ENCODE data around the gene ASIP. TPM values are rescaled to one million over a fixed set of nuclear protein-coding genes. Genes with fewer than 3 reads are reported as not detected.

The ASIP gene
- total and polyA plus RNA-seq, 2 of the 13 experiments (the other 11 are each of a cell fraction or from before 2014, with no cell fraction given): not detected

- Histone ChIP-seq H4K20me1 (ENCODE audit: insufficient read depth, low read length) (no peaks in the 10 kb centered on the region), H3K9ac (ENCODE audit: insufficient read depth, low read depth, low read length) (no peak overlapping the region), H3K4me2 (ENCODE audit: low read depth, low read length) (no peak overlapping the region), H3K4me3 (replicated peaks in 1 of 3; ENCODE audit: insufficient read depth in 1 of 3, low read depth in 2 of 3, low read length in 3 of 3) (no peak overlapping the region), H3K27me3 (ENCODE audit: control insufficient read depth in 1 of 2, insufficient read depth in 2 of 2, low read length in 2 of 2) (peaks cover 7 to 43% of the 10 kb centered on the region in 2 experiments; a peak in 4 of 5 replicates), H3K9me3 (ENCODE audit: low read length) (no peaks in the 10 kb centered on the region), H2AFZ (ENCODE audit: low read length) (no peak overlapping the region), H3K27ac (ENCODE audit: extremely low read length, insufficient read depth, low read length) (no peak overlapping the region), H3K36me3 (replicated peaks in 1 of 2; ENCODE audit: control insufficient read depth in 1 of 2, insufficient read depth in 2 of 2, low read length in 2 of 2) (no peaks in the 10 kb centered on the region), H3K79me2 (ENCODE audit: insufficient read depth, low read length) (no peaks in the 10 kb centered on the region), H3K4me1 (ENCODE audit: insufficient read depth, low read length) (peaks cover 5% of the 10 kb centered on the region)
- 53% methylated on average over 3 of the region's 4 CpGs for WGBS (ENCODE audit: low lambda C conversion rate)
- TF ChIP-seq HDAC1 (CRISPR knock-in tag; IDR thresholded peaks at IDR 0.05) (no peak), CEBPG (CRISPR knock-in tag; IDR thresholded peaks at IDR 0.05) (no peak), SRF (IDR thresholded peaks at IDR 0.05; ENCODE audit: low read depth, low read length) (no peak), ZNF768 (CRISPR knock-in tag; IDR thresholded peaks at IDR 0.05) (peak; percentile 23; the same call in 1 of the 2 replicates), ARNTL (CRISPR knock-in tag; IDR thresholded peaks at IDR 0.05) (no peak), NFYC (CRISPR knock-in tag; IDR thresholded peaks at IDR 0.05) (no peak), ZNF597 (CRISPR knock-in tag; IDR thresholded peaks at IDR 0.05) (no peak), TCF12 (IDR thresholded peaks at IDR 0.05) (no peak), TCF12 (CRISPR knock-in tag; IDR thresholded peaks at IDR 0.05) (no peak), ZNF598 (CRISPR knock-in tag; IDR thresholded peaks at IDR 0.05; ENCODE audit: borderline replicate concordance) (0 out of 2 replicates have a peak, but pooled peaks have one; percentile 48), HES4 (CRISPR knock-in tag; IDR thresholded peaks at IDR 0.05; ENCODE audit: borderline replicate concordance) (0 out of 2 replicates have a peak, but pooled peaks have one; percentile 3), KAT7 (CRISPR knock-in tag; IDR thresholded peaks at IDR 0.05; ENCODE audit: borderline replicate concordance) (no peak)
- TF ChIP-seq, protein P1, sequence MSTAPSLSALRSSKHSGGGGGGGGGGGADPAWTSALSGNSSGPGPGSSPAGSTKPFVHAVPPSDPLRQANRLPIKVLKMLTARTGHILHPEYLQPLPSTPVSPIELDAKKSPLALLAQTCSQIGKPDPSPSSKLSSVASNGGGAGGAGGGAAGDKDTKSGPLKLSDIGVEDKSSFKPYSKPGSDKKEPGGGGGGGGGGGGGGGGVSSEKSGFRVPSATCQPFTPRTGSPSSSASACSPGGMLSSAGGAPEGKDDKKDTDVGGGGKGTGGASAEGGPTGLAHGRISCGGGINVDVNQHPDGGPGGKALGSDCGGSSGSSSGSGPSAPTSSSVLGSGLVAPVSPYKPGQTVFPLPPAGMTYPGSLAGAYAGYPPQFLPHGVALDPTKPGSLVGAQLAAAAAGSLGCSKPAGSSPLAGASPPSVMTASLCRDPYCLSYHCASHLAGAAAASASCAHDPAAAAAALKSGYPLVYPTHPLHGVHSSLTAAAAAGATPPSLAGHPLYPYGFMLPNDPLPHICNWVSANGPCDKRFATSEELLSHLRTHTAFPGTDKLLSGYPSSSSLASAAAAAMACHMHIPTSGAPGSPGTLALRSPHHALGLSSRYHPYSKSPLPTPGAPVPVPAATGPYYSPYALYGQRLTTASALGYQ (CRISPR knock-in tag; IDR thresholded peaks at IDR 0.05): no peak
- TF ChIP-seq, protein P2, sequence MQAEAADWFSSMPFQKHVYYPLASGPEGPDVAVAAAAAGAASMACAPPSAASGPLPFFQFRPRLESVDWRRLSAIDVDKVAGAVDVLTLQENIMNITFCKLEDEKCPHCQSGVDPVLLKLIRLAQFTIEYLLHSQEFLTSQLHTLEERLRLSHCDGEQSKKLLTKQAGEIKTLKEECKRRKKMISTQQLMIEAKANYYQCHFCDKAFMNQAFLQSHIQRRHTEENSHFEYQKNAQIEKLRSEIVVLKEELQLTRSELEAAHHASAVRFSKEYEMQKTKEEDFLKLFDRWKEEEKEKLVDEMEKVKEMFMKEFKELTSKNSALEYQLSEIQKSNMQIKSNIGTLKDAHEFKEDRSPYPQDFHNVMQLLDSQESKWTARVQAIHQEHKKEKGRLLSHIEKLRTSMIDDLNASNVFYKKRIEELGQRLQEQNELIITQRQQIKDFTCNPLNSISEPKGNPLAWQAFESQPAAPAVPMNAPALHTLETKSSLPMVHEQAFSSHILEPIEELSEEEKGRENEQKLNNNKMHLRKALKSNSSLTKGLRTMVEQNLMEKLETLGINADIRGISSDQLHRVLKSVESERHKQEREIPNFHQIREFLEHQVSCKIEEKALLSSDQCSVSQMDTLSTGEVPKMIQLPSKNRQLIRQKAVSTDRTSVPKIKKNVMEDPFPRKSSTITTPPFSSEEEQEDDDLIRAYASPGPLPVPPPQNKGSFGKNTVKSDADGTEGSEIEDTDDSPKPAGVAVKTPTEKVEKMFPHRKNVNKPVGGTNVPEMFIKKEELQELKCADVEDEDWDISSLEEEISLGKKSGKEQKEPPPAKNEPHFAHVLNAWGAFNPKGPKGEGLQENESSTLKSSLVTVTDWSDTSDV (CRISPR knock-in tag; IDR thresholded peaks at IDR 0.05): peak; percentile 48; the same call in 1 of the 2 replicates
- TF ChIP-seq, protein P3, sequence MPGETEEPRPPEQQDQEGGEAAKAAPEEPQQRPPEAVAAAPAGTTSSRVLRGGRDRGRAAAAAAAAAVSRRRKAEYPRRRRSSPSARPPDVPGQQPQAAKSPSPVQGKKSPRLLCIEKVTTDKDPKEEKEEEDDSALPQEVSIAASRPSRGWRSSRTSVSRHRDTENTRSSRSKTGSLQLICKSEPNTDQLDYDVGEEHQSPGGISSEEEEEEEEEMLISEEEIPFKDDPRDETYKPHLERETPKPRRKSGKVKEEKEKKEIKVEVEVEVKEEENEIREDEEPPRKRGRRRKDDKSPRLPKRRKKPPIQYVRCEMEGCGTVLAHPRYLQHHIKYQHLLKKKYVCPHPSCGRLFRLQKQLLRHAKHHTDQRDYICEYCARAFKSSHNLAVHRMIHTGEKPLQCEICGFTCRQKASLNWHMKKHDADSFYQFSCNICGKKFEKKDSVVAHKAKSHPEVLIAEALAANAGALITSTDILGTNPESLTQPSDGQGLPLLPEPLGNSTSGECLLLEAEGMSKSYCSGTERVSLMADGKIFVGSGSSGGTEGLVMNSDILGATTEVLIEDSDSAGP (CRISPR knock-in tag; IDR thresholded peaks at IDR 0.05; ENCODE audit: borderline replicate concordance): 0 out of 2 replicates have a peak, but pooled peaks have one; percentile 21
- ATAC-seq (peak; percentile 46), DNase-seq (ENCODE audit: low spot score) (no peak), FAIRE-seq (no peak)
- intact Hi-C loops (cut with micrococcal nuclease; ENCODE audit: unreplicated experiment): no loop called here
- ChIA-PET CTCF (ENCODE audit: low intra/inter-chr PET ratio, low total read pairs) (no interaction called here), POLR2A (interaction anchor here (0.8 kb wide), 1 partner anchor 98 kb away, joined by 3 read pairs; the partner anchor contains the start of gene EIF2S2)
- no TSS peak for BruUV-seq (replicated peaks)
- in situ Hi-C loops (cut with HindIII; ENCODE audit: extremely low pct_ligation_motif_present, low pct_unique_long_range_greater_than_20kb): no loop called here
These were observed 31.0 kb upstream of the ASIP start for GRCh38 chr20:34210271-34210670.

Measured in HepG2 (cell line).